SK-N-SH treated with all-trans-retinoic acid at 6 μM for 48 hours (cell line): ENCODE data around the gene MZT1.

Experiments used
- ATAC-seq: fragments of 200-7000 bp; cut with Tn5 transposase; 3 replicates; pipeline ENCODE4 v1.9.1; 2020; ENCODE audit warnings: mild to moderate bottlenecking, moderate library complexity
- ARNTL ChIP-seq: fragments of 450-650 bp; formaldehyde crosslinking; IDR thresholded peaks from 2 replicates; pipeline ENCODE4 v1.5.0; 2020; ENCODE audit warnings: low read depth, mild to moderate bottlenecking, moderate library complexity, borderline replicate concordance
- BACH2 ChIP-seq: fragments of 250-450 bp; sonication (Bioruptor Pico); IDR thresholded peaks from 2 replicates; pipeline ENCODE4 v1.9.0; 2021; ENCODE audit warnings: mild to moderate bottlenecking, borderline replicate concordance
- CSDC2 ChIP-seq: fragments of 250-450 bp; sonication (Bioruptor Pico); IDR thresholded peaks from 2 replicates; pipeline ENCODE4 v1.5.0; 2020; ENCODE audit warnings: mild to moderate bottlenecking, moderate library complexity
- ESRRG ChIP-seq: fragments of 250-450 bp; sonication (Bioruptor Pico); IDR thresholded peaks from 2 replicates; pipeline ENCODE4 v1.6.1; 2021; ENCODE audit warnings: mild to moderate bottlenecking
- GLIS3 ChIP-seq: fragments of 250-450 bp; sonication (Bioruptor Pico); IDR thresholded peaks from 2 replicates; pipeline ENCODE4 v1.5.0; 2020; ENCODE audit warnings: mild to moderate bottlenecking, moderate library complexity
- ISL1 ChIP-seq: fragments of 250-450 bp; sonication (Bioruptor Pico); IDR thresholded peaks from 2 replicates; pipeline ENCODE4 v2.1.2; 2022; ENCODE audit warnings: mild to moderate bottlenecking, moderate library complexity
- OSR1 ChIP-seq: fragments of 250-450 bp; sonication (Bioruptor Pico); IDR thresholded peaks from 2 replicates; pipeline ENCODE4 v1.8.0; 2022; ENCODE audit warnings: moderate library complexity, mild to moderate bottlenecking, inconsistent platforms
- PPARA ChIP-seq: fragments of 250-450 bp; sonication (Bioruptor Pico); IDR thresholded peaks from 2 replicates; pipeline ENCODE4 v1.5.0; 2020; ENCODE audit warnings: mild to moderate bottlenecking, borderline replicate concordance
- RARB ChIP-seq: fragments of 250-450 bp; sonication (Bioruptor Pico); IDR thresholded peaks from 2 replicates; pipeline ENCODE4 v1.8.0; 2021; ENCODE audit warnings: mild to moderate bottlenecking, moderate library complexity
- SNAI2 ChIP-seq: fragments of 250-450 bp; sonication (Bioruptor Pico); IDR thresholded peaks from 2 replicates; pipeline ENCODE4 v1.5.0; 2020; ENCODE audit warnings: mild to moderate bottlenecking, moderate library complexity
- TCF4 ChIP-seq: fragments of 250-450 bp; sonication (Bioruptor Pico); IDR thresholded peaks from 2 replicates; pipeline ENCODE4 v1.8.0; 2021; ENCODE audit warnings: mild to moderate bottlenecking, moderate library complexity, borderline replicate concordance
- TOX ChIP-seq: fragments of 250-450 bp; sonication (Bioruptor Pico); IDR thresholded peaks from 2 replicates; pipeline ENCODE4 v1.8.0; 2021; ENCODE audit warnings: mild to moderate bottlenecking, moderate library complexity, borderline replicate concordance
- ZC3H10 ChIP-seq: fragments of 250-450 bp; sonication (Bioruptor Pico); IDR thresholded peaks from 2 replicates; pipeline ENCODE4 v1.5.1; 2021; ENCODE audit warnings: mild to moderate bottlenecking, moderate library complexity
- ZFP3 ChIP-seq: fragments of 250-450 bp; sonication (Bioruptor Pico); IDR thresholded peaks from 2 replicates; pipeline ENCODE4 v1.5.0; 2020; ENCODE audit warnings: mild to moderate bottlenecking, moderate library complexity
- ZFP30 ChIP-seq: fragments of 450-650 bp; formaldehyde crosslinking; IDR thresholded peaks from 2 replicates; pipeline ENCODE4 v1.5.0; 2022; ENCODE audit warnings: mild to moderate bottlenecking, moderate library complexity
- ZNF565 ChIP-seq: fragments of 450-650 bp; formaldehyde crosslinking; conservative IDR thresholded peaks from 2 replicates; pipeline ENCODE4 v1.5.0; 2020; ENCODE audit warnings: low read depth, mild to moderate bottlenecking, moderate library complexity
- ZNF70 ChIP-seq: fragments of 450-650 bp; formaldehyde crosslinking; IDR thresholded peaks from 2 replicates; pipeline ENCODE4 v1.5.0; 2020; ENCODE audit warnings: mild to moderate bottlenecking, moderate library complexity
- ZNF8 ChIP-seq: fragments of 450-650 bp; formaldehyde crosslinking; IDR thresholded peaks from 2 replicates; pipeline ENCODE4 v1.5.0; 2020; ENCODE audit warnings: mild to moderate bottlenecking, moderate library complexity
- TF ChIP-seq, protein P1 (sequence below): fragments of 250-450 bp; sonication (Bioruptor Pico); IDR thresholded peaks from 2 replicates; pipeline ENCODE4 v1.5.1; 2020; ENCODE audit warnings: low read depth, mild to moderate bottlenecking, moderate library complexity
- TF ChIP-seq, protein P2 (sequence below): fragments of 250-450 bp; sonication (Bioruptor Pico); IDR thresholded peaks from 2 replicates; pipeline ENCODE4 v1.5.1; 2021; ENCODE audit warnings: mild to moderate bottlenecking, moderate library complexity
- TF ChIP-seq, protein P3 (sequence below): fragments of 250-450 bp; sonication (Bioruptor Pico); IDR thresholded peaks from 2 replicates; pipeline ENCODE4 v1.5.0; 2020; ENCODE audit warnings: mild to moderate bottlenecking, moderate library complexity
- TF ChIP-seq, protein P4 (sequence below): fragments of 250-450 bp; sonication (Bioruptor Pico); IDR thresholded peaks from 2 replicates; pipeline ENCODE4 v1.8.0; 2020; ENCODE audit warnings: mild to moderate bottlenecking, moderate library complexity, borderline replicate concordance
- TF ChIP-seq, protein P5 (sequence below): fragments of 250-450 bp; sonication (Bioruptor Pico); IDR thresholded peaks from 2 replicates; pipeline ENCODE4 v1.8.0; 2021; ENCODE audit warnings: low read depth, mild to moderate bottlenecking, moderate library complexity, borderline replicate concordance

MZT1 gene

DNA sequence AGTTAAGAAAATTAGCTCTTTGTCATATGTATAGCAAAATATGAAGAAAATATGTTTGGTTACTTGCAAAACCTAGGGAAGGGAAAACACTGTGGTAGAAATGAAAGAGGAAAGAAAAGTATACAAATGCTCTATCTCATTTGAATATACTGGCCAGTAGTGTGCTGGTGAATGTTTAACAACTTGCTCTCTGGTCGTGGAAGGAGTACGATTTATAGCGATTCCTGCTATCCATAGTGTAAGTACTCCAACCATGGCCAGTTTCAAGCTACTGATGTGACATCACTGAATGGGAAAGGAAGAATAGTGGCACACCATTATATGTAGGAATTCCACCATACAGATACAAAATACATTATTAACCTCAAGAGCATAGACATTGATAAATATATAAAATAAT lies 9.6 kb upstream of the MZT1 start:
- ATAC-seq: no peak
- TF ChIP-seq RARB (CRISPR knock-in tag) (no peak), ZFP3 (CRISPR knock-in tag) (no peak)
- TF ChIP-seq, all 23 proteins: peak for 0

DNA sequence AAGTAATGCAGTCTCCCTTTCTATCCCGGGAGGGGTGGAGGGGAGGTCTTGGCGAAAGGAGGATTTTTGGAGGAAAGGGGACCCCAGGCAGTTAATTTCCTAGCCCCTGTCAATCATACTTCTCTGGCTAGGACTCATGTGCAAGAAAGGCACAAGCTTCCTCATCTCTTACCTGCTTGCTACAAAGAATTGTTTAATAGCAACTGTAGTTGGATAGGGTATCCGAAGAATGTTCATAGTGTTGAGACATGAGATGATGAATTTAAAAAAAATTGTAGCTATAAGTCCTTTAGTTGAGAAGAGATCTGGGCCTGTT lies 819 bp upstream of the MZT1 start:
- ATAC-seq: no peak; the same call in 1 of the 3 replicates

DNA sequence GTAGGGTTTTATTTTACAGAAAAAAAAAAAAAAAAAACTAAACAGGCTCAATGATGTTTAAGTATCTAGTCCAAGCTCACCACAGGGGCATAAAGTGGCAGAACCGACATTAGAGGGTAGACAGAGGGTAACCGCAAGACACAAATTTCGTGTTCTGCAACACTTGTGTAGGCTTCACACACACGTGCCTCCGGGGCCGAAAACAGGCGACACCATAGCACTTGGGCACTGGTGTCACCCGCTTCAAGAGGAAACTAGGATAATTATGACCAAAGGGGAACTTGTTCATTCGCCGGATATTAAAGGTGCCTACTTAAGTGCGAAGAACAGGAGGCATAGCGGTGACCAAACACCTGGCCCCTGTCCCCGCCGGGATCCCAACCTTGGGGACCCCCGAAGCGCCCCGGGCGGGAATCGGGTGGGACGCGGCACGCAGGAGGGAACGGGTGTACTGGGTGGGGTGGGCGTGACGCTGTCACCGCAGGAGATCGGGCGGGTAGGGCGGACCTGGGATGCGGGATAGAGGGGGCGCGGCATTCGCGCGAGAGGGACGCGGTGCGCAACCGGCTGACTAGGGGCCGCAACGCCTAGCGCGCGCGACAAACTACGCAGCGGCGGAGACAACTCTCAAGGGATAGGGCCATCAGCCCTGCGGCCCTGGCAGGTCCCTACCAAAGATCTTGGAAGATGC lies 558 bp downstream of the MZT1 start:
- ATAC-seq: peak; percentile 61
- TF ChIP-seq ZC3H10: no peak
- TF ChIP-seq OSR1: no peak
- no peak for TF ChIP-seq ZFP30
- TF ChIP-seq, protein P1, sequence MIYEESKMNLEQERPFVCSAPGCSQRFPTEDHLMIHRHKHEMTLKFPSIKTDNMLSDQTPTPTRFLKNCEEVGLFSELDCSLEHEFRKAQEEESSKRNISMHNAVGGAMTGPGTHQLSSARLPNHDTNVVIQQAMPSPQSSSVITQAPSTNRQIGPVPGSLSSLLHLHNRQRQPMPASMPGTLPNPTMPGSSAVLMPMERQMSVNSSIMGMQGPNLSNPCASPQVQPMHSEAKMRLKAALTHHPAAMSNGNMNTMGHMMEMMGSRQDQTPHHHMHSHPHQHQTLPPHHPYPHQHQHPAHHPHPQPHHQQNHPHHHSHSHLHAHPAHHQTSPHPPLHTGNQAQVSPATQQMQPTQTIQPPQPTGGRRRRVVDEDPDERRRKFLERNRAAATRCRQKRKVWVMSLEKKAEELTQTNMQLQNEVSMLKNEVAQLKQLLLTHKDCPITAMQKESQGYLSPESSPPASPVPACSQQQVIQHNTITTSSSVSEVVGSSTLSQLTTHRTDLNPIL (CRISPR knock-in tag): no peak
- no peak for TF ChIP-seq ESRRG (CRISPR knock-in tag)
- no peak for TF ChIP-seq GLIS3 (CRISPR knock-in tag)
- TF ChIP-seq, protein P2, sequence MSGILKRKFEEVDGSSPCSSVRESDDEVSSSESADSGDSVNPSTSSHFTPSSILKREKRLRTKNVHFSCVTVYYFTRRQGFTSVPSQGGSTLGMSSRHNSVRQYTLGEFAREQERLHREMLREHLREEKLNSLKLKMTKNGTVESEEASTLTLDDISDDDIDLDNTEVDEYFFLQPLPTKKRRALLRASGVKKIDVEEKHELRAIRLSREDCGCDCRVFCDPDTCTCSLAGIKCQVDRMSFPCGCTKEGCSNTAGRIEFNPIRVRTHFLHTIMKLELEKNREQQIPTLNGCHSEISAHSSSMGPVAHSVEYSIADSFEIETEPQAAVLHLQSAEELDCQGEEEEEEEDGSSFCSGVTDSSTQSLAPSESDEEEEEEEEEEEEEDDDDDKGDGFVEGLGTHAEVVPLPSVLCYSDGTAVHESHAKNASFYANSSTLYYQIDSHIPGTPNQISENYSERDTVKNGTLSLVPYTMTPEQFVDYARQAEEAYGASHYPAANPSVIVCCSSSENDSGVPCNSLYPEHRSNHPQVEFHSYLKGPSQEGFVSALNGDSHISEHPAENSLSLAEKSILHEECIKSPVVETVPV (CRISPR knock-in tag): no peak
- no peak for TF ChIP-seq TOX (CRISPR knock-in tag)
- TF ChIP-seq ISL1 (CRISPR knock-in tag): no peak
- TF ChIP-seq ZNF8 (CRISPR knock-in tag): no peak
- TF ChIP-seq, protein P3, sequence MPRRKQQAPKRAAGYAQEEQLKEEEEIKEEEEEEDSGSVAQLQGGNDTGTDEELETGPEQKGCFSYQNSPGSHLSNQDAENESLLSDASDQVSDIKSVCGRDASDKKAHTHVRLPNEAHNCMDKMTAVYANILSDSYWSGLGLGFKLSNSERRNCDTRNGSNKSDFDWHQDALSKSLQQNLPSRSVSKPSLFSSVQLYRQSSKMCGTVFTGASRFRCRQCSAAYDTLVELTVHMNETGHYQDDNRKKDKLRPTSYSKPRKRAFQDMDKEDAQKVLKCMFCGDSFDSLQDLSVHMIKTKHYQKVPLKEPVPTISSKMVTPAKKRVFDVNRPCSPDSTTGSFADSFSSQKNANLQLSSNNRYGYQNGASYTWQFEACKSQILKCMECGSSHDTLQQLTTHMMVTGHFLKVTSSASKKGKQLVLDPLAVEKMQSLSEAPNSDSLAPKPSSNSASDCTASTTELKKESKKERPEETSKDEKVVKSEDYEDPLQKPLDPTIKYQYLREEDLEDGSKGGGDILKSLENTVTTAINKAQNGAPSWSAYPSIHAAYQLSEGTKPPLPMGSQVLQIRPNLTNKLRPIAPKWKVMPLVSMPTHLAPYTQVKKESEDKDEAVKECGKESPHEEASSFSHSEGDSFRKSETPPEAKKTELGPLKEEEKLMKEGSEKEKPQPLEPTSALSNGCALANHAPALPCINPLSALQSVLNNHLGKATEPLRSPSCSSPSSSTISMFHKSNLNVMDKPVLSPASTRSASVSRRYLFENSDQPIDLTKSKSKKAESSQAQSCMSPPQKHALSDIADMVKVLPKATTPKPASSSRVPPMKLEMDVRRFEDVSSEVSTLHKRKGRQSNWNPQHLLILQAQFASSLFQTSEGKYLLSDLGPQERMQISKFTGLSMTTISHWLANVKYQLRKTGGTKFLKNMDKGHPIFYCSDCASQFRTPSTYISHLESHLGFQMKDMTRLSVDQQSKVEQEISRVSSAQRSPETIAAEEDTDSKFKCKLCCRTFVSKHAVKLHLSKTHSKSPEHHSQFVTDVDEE (CRISPR knock-in tag): no peak
- TF ChIP-seq ZNF565 (CRISPR knock-in tag): no peak

More for the DNA sequence above, 819 bp upstream of the MZT1 start:
- no peak for TF ChIP-seq ISL1 (CRISPR knock-in tag)
- TF ChIP-seq TCF4: no peak
- TF ChIP-seq SNAI2: no peak
- no peak for TF ChIP-seq GLIS3 (CRISPR knock-in tag)
- no peak for TF ChIP-seq BACH2 (CRISPR knock-in tag)
- TF ChIP-seq, protein P4, sequence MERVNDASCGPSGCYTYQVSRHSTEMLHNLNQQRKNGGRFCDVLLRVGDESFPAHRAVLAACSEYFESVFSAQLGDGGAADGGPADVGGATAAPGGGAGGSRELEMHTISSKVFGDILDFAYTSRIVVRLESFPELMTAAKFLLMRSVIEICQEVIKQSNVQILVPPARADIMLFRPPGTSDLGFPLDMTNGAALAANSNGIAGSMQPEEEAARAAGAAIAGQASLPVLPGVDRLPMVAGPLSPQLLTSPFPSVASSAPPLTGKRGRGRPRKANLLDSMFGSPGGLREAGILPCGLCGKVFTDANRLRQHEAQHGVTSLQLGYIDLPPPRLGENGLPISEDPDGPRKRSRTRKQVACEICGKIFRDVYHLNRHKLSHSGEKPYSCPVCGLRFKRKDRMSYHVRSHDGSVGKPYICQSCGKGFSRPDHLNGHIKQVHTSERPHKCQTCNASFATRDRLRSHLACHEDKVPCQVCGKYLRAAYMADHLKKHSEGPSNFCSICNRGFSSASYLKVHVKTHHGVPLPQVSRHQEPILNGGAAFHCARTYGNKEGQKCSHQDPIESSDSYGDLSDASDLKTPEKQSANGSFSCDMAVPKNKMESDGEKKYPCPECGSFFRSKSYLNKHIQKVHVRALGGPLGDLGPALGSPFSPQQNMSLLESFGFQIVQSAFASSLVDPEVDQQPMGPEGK: no peak
- TF ChIP-seq ZC3H10: no peak
- TF ChIP-seq PPARA (CRISPR knock-in tag): no peak
- TF ChIP-seq, protein P3 (CRISPR knock-in tag): no peak
- no peak for TF ChIP-seq RARB (CRISPR knock-in tag)
- TF ChIP-seq ARNTL (CRISPR knock-in tag): no peak
- TF ChIP-seq, protein P2 (CRISPR knock-in tag): no peak
- no peak for TF ChIP-seq ZNF8 (CRISPR knock-in tag)
- TF ChIP-seq CSDC2 (CRISPR knock-in tag): no peak
- TF ChIP-seq, protein P5, sequence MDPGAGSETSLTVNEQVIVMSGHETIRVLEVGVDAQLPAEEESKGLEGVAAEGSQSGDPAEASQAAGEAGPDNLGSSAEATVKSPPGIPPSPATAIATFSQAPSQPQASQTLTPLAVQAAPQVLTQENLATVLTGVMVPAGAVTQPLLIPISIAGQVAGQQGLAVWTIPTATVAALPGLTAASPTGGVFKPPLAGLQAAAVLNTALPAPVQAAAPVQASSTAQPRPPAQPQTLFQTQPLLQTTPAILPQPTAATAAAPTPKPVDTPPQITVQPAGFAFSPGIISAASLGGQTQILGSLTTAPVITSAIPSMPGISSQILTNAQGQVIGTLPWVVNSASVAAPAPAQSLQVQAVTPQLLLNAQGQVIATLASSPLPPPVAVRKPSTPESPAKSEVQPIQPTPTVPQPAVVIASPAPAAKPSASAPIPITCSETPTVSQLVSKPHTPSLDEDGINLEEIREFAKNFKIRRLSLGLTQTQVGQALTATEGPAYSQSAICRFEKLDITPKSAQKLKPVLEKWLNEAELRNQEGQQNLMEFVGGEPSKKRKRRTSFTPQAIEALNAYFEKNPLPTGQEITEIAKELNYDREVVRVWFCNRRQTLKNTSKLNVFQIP (CRISPR knock-in tag): no peak
- TF ChIP-seq ESRRG (CRISPR knock-in tag): no peak
- TF ChIP-seq ZNF70 (CRISPR knock-in tag): no peak
- no peak for TF ChIP-seq OSR1
- TF ChIP-seq ZFP30: no peak
